Endothelial cell of umbilical vein (primary cell): ENCODE measurements around the gene NIPA2. TPM values are rescaled to one million over a fixed set of nuclear protein-coding genes. Genes with fewer than 3 reads are reported as not detected.

Experiments
- BruUV-seq: library from RNA; stranded (reverse); fragments of 400-500 nt; replicated peaks from 2 replicates; lab custom pipeline; 2021; lab: Mats Ljungman, UMichigan
- CTCF ChIA-PET: fragments of 300-600, 350-600 bp; sonication (Branson Sonifier 250); formaldehyde crosslinking; loops from one replicate; lab custom pipeline; 2021; ENCODE audit warnings: antibody characterized with exemption, inconsistent platforms; lab: Charles Lee
- POLR2A ChIA-PET: fragments of 300-600, 350-600 bp; sonication (Branson Sonifier 250); formaldehyde crosslinking; loops from one replicate; lab custom pipeline; 2021; ENCODE audit warnings: antibody characterized with exemption, inconsistent platforms; lab: Charles Lee
- DNase-seq: peaks from one replicate; pipeline ENCODE4 v3.0.0-alpha.2; 2011; ENCODE audit warnings: low read depth, low spot score
- FAIRE-seq: peaks from 2 replicates; lab custom pipeline; 2011; peaks lifted over from hg19 to GRCh38; lab: Jason Lieb, UNC
- H2AFZ ChIP-seq: 2 replicates; pipeline ENCODE4 v1.6.0; 2012; ENCODE audit warnings: low read depth, low read length, control low read depth, inconsistent platforms
- H3K27ac ChIP-seq: 2 replicates; pipeline ENCODE4 v1.5.1; 2011; ENCODE audit warnings: low read depth, mild to moderate bottlenecking, control low read depth, low read length, moderate library complexity; ENCODE audit not compliant: insufficient read depth
- H3K27me3 ChIP-seq, 2 experiments: 2 replicates each; pipeline versions ENCODE4 v1.6.0 to v1.6.1; 2011; ENCODE audit warnings: low read length in 2 of 2, mixed read lengths in 1 of 2; ENCODE audit not compliant: control insufficient read depth in 2 of 2, insufficient read depth in 2 of 2
- H3K36me3 ChIP-seq, 2 experiments: 2 replicates in 1 of 2; 3 replicates in 1 of 2; pipeline ENCODE4 v1.5.1; 2011; ENCODE audit warnings: low read length in 2 of 2, mild to moderate bottlenecking in 1 of 2, moderate library complexity in 1 of 2; ENCODE audit not compliant: control insufficient read depth in 2 of 2, insufficient read depth in 2 of 2; ENCODE audit errors: extremely low read depth in 1 of 2
- H3K4me1 ChIP-seq: 3 replicates; pipeline ENCODE4 v1.5.1; 2011; ENCODE audit warnings: mild to moderate bottlenecking, low read length; ENCODE audit not compliant: control insufficient read depth, insufficient read depth; ENCODE audit errors: extremely low read depth
- H3K4me2 ChIP-seq: 2 replicates; pipeline ENCODE4 v1.6.1; 2011; ENCODE audit warnings: low read length, control low read depth, mixed read lengths; ENCODE audit not compliant: insufficient read depth
- H3K4me3 ChIP-seq, 3 experiments: fragments of 200-600 bp in 1 of 3; sonication (generic), shearing (Covaris generic) in 1 of 3; replicated peaks in 1 of 3; 2 replicates each; pipeline ENCODE4 v1.5.1; 2011 to 2016; ENCODE audit warnings: control low read depth in 3 of 3, low read length in 3 of 3, mild to moderate bottlenecking in 2 of 3, inconsistent platforms in 1 of 3, low read depth in 1 of 3, moderate library complexity in 1 of 3; ENCODE audit not compliant: insufficient read depth in 1 of 3
- H3K79me2 ChIP-seq: 2 replicates; pipeline ENCODE4 v1.6.0; 2012; ENCODE audit warnings: low read length, inconsistent platforms; ENCODE audit not compliant: control insufficient read depth, insufficient read depth
- H3K9ac ChIP-seq: replicated peaks from 2 replicates; pipeline ENCODE3; 2011; ENCODE audit warnings: low read length, control low read depth; ENCODE audit not compliant: insufficient read depth; ENCODE audit errors: extremely low read depth
- H3K9me1 ChIP-seq: replicated peaks from 3 replicates; pipeline ENCODE4 v1.6.0; 2011; ENCODE audit warnings: mild to moderate bottlenecking, low read length; ENCODE audit not compliant: control insufficient read depth, insufficient read depth; ENCODE audit errors: extremely low read depth
- H3K9me3 ChIP-seq: replicated peaks from 2 replicates; pipeline ENCODE4 v1.5.1; 2012; ENCODE audit warnings: low read length, inconsistent platforms; ENCODE audit not compliant: control insufficient read depth, insufficient read depth
- H4K20me1 ChIP-seq: replicated peaks from 2 replicates; pipeline ENCODE3; 2011; ENCODE audit warnings: mild to moderate bottlenecking, low read length; ENCODE audit not compliant: control insufficient read depth, insufficient read depth; ENCODE audit errors: extremely low read depth
- EZH2 ChIP-seq: IDR thresholded peaks from 2 replicates; pipeline ENCODE4 v1.6.1; 2012; ENCODE audit warnings: borderline replicate concordance, low read depth, mild to moderate bottlenecking, moderate library complexity, low read length, inconsistent platforms; ENCODE audit not compliant: severe bottlenecking
- FOS ChIP-seq: IDR thresholded peaks from 2 replicates; pipeline ENCODE4 v1.6.1; 2011; ENCODE audit warnings: mild to moderate bottlenecking, low read length, moderate library complexity, borderline replicate concordance; ENCODE audit not compliant: insufficient read depth
- GATA2 ChIP-seq: IDR thresholded peaks from 2 replicates; pipeline ENCODE4 v1.7.0; 2011; ENCODE audit warnings: low read depth, mild to moderate bottlenecking, moderate library complexity, mixed read lengths, low read length; ENCODE audit not compliant: insufficient read length, insufficient read depth
- JUN ChIP-seq: IDR thresholded peaks from 2 replicates; pipeline ENCODE4 v1.6.1; 2011; ENCODE audit warnings: borderline replicate concordance, low read depth; ENCODE audit not compliant: insufficient read length, insufficient read depth
- MYC ChIP-seq: IDR thresholded peaks from one replicate; pipeline ENCODE4 v1.6.1; 2011; ENCODE audit warnings: mild to moderate bottlenecking, low read depth, low read length
- POLR2A ChIP-seq: IDR thresholded peaks from 2 replicates; pipeline ENCODE4 v1.6.1; 2012; ENCODE audit warnings: low read depth, mild to moderate bottlenecking, control low read depth, low read length
- POLR2AphosphoS5 ChIP-seq: IDR thresholded peaks from 2 replicates; pipeline ENCODE4 v1.6.1; 2012; ENCODE audit warnings: low read depth, mild to moderate bottlenecking, control low read depth, low read length, moderate library complexity; ENCODE audit not compliant: insufficient read depth
- dilution Hi-C: fragments of 300-500 bp; cut with MboI; formaldehyde crosslinking; loops from one replicate; pipeline ENCODE4 v1.15.0; 2019; ENCODE audit warnings: low sequenced_read_pairs; ENCODE audit not compliant: extremely low pct_ligation_motif_present
- intact Hi-C: fragments of 100-400 bp; cut with micrococcal nuclease; formaldehyde crosslinking; loops from one replicate; pipeline ENCODE4 v1.10.0; 2022
- polyA plus RNA-seq, 4 experiments: library from polyadenylated mRNA; depleted of rRNA in 3 of 4; stranded (reverse) in 3 of 4; unstranded in 1 of 4; fragments of >200 nt; gene quantifications; 2 replicates each; pipeline versions ENCODE4 v1.2.1 to v1.2.3, GENCODE V29; 2011 to 2012; ENCODE audit warnings: missing spikeins in 1 of 4
- total RNA-seq: library from RNA; stranded (reverse); gene quantifications from 2 replicates; pipeline ENCODE4 v1.2.3, GENCODE V29; 2021
- TF ChIP-seq, protein P1 (sequence below): IDR thresholded peaks from 2 replicates; pipeline ENCODE4 v1.6.1; 2011; ENCODE audit not compliant: insufficient read depth, insufficient read length
- TF ChIP-seq, protein P2 (sequence below), 2 donors: IDR thresholded peaks; 1 replicate in 1 of 2; 2 replicates in 1 of 2; pipeline ENCODE4 v1.5.1; 2011; ENCODE audit warnings: low read length in 2 of 2, mild to moderate bottlenecking in 2 of 2, moderate library complexity in 2 of 2, control low read depth in 1 of 2, inconsistent platforms in 1 of 2, low read depth in 1 of 2; ENCODE audit not compliant: insufficient read depth in 1 of 2; ENCODE audit errors: extremely low read depth in 1 of 2

NIPA2 gene
- total and polyA plus RNA-seq, 2 donors (not counting 3 experiments of a cell fraction or from before 2014, with no cell fraction given) = 55.2 to 75.7 TPM

DNA sequence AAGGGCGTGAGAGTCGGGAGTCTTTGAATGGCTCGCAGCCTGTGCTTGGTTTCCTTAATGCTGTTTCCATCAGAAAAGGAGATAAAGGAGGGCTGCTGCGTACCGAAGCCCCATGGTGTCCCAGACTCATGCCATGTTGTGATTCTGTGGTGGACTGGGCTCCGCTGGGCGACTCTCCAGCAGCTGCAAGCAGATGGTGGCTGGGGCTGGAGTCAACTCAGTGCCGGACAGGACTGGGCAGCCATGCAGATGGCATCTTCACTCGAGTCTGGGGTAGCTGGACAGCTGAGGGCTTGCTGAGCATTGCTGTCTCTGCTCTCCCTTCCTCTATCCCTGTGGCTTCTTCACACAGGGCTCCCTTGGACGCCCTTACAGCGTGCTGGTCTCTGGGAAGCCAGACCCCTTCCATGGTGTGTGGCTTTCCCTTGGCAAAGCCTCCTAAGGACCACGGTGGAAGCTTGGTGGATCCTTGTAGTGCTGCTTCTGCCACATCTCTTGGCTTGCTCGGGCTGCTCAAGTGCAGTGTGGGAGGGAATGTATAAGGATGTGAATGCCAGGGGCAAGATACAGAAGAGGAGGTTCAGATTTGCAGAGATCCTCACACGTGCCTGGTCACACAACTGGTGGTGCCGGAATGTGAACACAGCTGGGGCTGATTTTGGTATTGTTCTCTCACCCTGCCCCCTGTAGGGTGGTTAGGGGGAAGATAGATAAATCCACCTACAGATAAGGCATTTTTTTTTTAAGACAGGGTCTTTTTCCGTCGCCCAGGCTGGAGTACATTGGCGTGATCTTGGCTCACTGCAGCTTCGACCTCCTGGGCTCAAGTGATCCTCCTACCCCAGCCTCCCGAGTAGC is 43.0 kb upstream of the NIPA2 start:
- no peak overlapping the region for H2AFZ ChIP-seq
- FAIRE-seq = no peak
- no peak overlapping the region for H3K9ac ChIP-seq
- no TSS peak for BruUV-seq
- H3K9me1 ChIP-seq = no peaks in the 10 kb centered on the region
- no peak for DNase-seq
- peaks cover 12% of the 10 kb centered on the region for H3K79me2 ChIP-seq
- dilution Hi-C loops (no loop called here), intact Hi-C loops (no loop called here)
- H3K27ac ChIP-seq = no peak overlapping the region
- ChIA-PET POLR2A (no interaction called here), CTCF (interaction anchor here (1.7 kb wide), 1 partner anchor 11 kb away, joined by 4 read pairs; no protein-coding TSS in a partner anchor)
- no peaks in the 10 kb centered on the region for H3K36me3 ChIP-seq
- no peaks in the 10 kb centered on the region for H4K20me1 ChIP-seq
- TF ChIP-seq MYC (no peak), POLR2A (no peak), POLR2AphosphoS5 (no peak), EZH2 (no peak)
- TF ChIP-seq, protein P1, sequence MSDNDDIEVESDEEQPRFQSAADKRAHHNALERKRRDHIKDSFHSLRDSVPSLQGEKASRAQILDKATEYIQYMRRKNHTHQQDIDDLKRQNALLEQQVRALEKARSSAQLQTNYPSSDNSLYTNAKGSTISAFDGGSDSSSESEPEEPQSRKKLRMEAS = no peak
- no peak overlapping the region for H3K4me2 ChIP-seq
- H3K27me3 ChIP-seq = no peaks in the 10 kb centered on the region
- no peak overlapping the region for H3K4me3 ChIP-seq
- no peaks in the 10 kb centered on the region for H3K9me3 ChIP-seq
- H3K4me1 ChIP-seq = no peaks in the 10 kb centered on the region

DNA sequence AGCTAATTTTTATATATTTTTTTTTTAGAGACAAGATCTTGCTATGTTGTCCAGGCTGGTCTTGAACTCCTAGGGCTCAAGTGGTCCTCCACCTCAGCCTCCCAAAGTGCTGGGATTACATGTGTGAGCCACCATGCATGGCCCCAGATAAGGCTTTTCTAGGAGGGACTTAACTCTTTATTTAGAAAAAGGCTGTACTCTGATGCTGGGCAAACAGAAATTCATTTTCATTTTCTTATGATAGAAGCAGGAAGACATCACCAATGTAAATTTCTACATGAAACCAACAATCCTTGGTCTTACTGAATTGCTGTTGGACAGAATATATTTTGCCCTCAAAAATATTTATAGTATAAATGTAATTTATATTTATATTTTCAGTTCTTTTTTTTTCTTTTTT is 42.4 kb upstream of the NIPA2 start:
- Histone ChIP-seq H3K9ac (no peak overlapping the region), H3K4me2 (no peak overlapping the region), H3K27me3 (no peaks in the 10 kb centered on the region), H3K9me3 (no peaks in the 10 kb centered on the region), H3K36me3 (no peaks in the 10 kb centered on the region), H2AFZ (no peak overlapping the region), H4K20me1 (no peaks in the 10 kb centered on the region), H3K79me2 (peaks cover 13% of the 10 kb centered on the region), H3K9me1 (no peaks in the 10 kb centered on the region), H3K4me1 (no peaks in the 10 kb centered on the region), H3K4me3 (no peak overlapping the region), H3K27ac (no peak overlapping the region)
- DNase-seq (no peak), FAIRE-seq (no peak)
- CTCF ChIA-PET = no interaction called here
- dilution Hi-C loops (no loop called here), intact Hi-C loops (no loop called here)
- BruUV-seq = no TSS peak
- TF ChIP-seq FOS (no peak), POLR2A (no peak), POLR2AphosphoS5 (no peak), MYC (no peak), GATA2 (no peak), JUN (no peak), EZH2 (no peak)
- TF ChIP-seq, protein P2, sequence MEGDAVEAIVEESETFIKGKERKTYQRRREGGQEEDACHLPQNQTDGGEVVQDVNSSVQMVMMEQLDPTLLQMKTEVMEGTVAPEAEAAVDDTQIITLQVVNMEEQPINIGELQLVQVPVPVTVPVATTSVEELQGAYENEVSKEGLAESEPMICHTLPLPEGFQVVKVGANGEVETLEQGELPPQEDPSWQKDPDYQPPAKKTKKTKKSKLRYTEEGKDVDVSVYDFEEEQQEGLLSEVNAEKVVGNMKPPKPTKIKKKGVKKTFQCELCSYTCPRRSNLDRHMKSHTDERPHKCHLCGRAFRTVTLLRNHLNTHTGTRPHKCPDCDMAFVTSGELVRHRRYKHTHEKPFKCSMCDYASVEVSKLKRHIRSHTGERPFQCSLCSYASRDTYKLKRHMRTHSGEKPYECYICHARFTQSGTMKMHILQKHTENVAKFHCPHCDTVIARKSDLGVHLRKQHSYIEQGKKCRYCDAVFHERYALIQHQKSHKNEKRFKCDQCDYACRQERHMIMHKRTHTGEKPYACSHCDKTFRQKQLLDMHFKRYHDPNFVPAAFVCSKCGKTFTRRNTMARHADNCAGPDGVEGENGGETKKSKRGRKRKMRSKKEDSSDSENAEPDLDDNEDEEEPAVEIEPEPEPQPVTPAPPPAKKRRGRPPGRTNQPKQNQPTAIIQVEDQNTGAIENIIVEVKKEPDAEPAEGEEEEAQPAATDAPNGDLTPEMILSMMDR (IDR thresholded peaks at IDR 0.05; ENCODE audit: extremely low read depth in 1 of 2, insufficient read depth in 1 of 2, low read depth in 1 of 2, low read length in 2 of 2) = no peak
- TF ChIP-seq, protein P1 = no peak
- POLR2A ChIA-PET = no interaction called here
